Stimulated activated CD4-positive, alpha-beta T cell treated with anti-CD3 and anti-CD28 coated beads, Interleukin-2, amount 100 ng/mL, for 4 hours (primary cell): Measurements from ENCODE around the gene MTFR1L.

Source experiments
- DNase-seq: peaks from one replicate; pipeline ENCODE4 v3.0.0-alpha.2; 2020; ENCODE audit warnings: low read depth

The MTFR1L gene

DNA sequence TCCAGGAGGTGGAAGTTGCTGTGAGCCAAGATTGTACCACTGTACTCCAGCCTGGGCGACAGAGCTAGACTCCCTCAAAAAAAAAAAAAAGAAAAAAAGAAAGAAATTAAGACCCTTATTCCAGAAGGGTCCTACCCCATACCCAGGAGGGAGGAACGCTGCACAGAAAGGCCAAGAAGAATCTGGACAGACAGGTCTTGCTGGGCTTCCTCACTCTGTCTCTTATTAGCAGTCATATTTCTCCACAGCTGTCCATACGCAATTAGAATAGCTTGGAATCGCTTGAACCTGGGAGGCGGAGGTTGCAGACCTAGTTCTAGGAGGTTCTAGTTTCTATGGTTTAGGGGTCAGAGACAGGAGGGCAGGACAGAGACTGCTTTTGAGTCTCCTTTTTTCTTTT, 58.9 kb downstream of the MTFR1L start:
- DNase-seq = no peak

GRCh38 chr1:25879675-25880074, 59.9 kb downstream of the MTFR1L start:
- DNase-seq = no peak

DNA sequence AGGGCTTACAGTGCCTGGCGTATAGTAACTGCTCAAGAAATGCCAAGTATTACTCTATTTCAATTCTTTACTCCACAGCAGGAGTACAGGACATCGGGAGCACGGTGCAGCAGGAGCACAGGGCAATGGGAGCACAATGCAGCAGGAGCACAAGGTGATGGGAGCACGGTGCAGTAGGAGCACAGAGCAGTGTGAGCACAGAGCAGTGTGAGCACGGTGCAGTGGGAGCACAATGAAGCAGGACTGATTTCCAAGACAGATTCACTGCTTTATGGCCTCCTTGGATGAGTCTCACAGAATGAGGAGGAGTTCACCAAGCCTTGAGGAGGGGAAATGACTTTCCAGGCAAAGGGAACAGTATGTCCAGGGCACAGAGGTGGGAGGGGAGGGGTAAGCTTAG, 60.8 kb downstream of the MTFR1L start:
- DNase-seq = no peak

- DNase-seq = no peak
Measured at GRCh38 chr1:25881266-25881665, 61.5 kb downstream of the MTFR1L start.
